HepG2 (cell line): ENCODE measurements around the gene RHOT2. TPM values are rescaled to one million over a fixed set of nuclear protein-coding genes. Genes with fewer than 3 reads are reported as not detected.

Experiments used
- AGO1 ChIP-seq: fragments of 200-400 bp; formaldehyde crosslinking; IDR thresholded peaks from 2 replicates; pipeline ENCODE4 v1.6.1; 2017; ENCODE audit warnings: mild to moderate bottlenecking, low read depth, low read length, moderate library complexity; ENCODE audit not compliant: poor library complexity, severe bottlenecking
- CEBPG ChIP-seq: IDR thresholded peaks from 2 replicates; pipeline ENCODE4 v1.6.1; 2016
- CHCHD3 ChIP-seq: sonication (generic); formaldehyde crosslinking; IDR thresholded peaks from 2 replicates; pipeline ENCODE4 v1.8.0; 2022; ENCODE audit warnings: mild to moderate bottlenecking, missing genetic modification reagents, moderate library complexity
- KLF16 ChIP-seq, 2 experiments: sonication (generic) in 1 of 2; formaldehyde crosslinking in 1 of 2; IDR thresholded peaks; 2 replicates each; pipeline versions ENCODE4 v1.6.1 to v1.8.0; 2016 to 2023; ENCODE audit warnings: missing genetic modification reagents in 2 of 2, missing compliant biosample characterization in 1 of 2
- NFKBIZ ChIP-seq: IDR thresholded peaks from 2 replicates; pipeline ENCODE4 v1.6.1; 2018; ENCODE audit warnings: missing genetic modification reagents, missing compliant biosample characterization
- SAP130 ChIP-seq: IDR thresholded peaks from 2 replicates; pipeline ENCODE4 v1.6.1; 2016; ENCODE audit warnings: low read depth
- ZBTB21 ChIP-seq: sonication (generic); formaldehyde crosslinking; IDR thresholded peaks from 2 replicates; pipeline ENCODE4 v1.4.0; 2020; ENCODE audit warnings: missing genetic modification reagents
- ZBTB7A ChIP-seq: sonication (generic); formaldehyde crosslinking; IDR thresholded peaks from 2 replicates; pipeline ENCODE4 v1.8.0; 2022; ENCODE audit warnings: mild to moderate bottlenecking, missing genetic modification reagents
- ZMYM4 ChIP-seq: sonication (generic); formaldehyde crosslinking; IDR thresholded peaks from 2 replicates; pipeline ENCODE4 v1.8.1; 2023; ENCODE audit warnings: mild to moderate bottlenecking, missing genetic modification reagents
- ZNF20 ChIP-seq: sonication (generic); formaldehyde crosslinking; IDR thresholded peaks from 2 replicates; pipeline ENCODE4 v1.4.0; 2020; ENCODE audit warnings: mild to moderate bottlenecking, moderate library complexity, missing genetic modification reagents
- ZNF207 ChIP-seq: fragments of 450-650 bp; IDR thresholded peaks from 2 replicates; pipeline ENCODE4 v1.6.1; 2016; ENCODE audit warnings: antibody characterized with exemption, borderline replicate concordance
- ZNF24 ChIP-seq: fragments of 450-650 bp; IDR thresholded peaks from 2 replicates; pipeline ENCODE4 v1.6.1; 2017; ENCODE audit warnings: antibody characterized with exemption, mild to moderate bottlenecking
- ZNF382 ChIP-seq: sonication (generic); formaldehyde crosslinking; IDR thresholded peaks from 2 replicates; pipeline ENCODE4 v1.5.0; 2020; ENCODE audit warnings: missing genetic modification reagents, mild to moderate bottlenecking, borderline replicate concordance
- polyA plus RNA-seq, 8 experiments: library from polyadenylated mRNA; depleted of rRNA in 3 of 8; stranded (reverse) in 7 of 8; unstranded in 1 of 8; fragments of >200 nt; fragmentation: Illumina TruSeq in 4 of 8; extraction: Trizol in 4 of 8; gene quantifications; 2 replicates each; pipeline versions ENCODE4 v1.2.1 to v1.2.3, GENCODE V29; 2011 to 2016; ENCODE audit warnings: low read depth in 4 of 8, missing spikeins in 1 of 8, mixed read lengths in 1 of 8; ENCODE audit not compliant: insufficient read depth in 1 of 8
- total RNA-seq, 5 experiments: library from RNA; depleted of rRNA; stranded (reverse); fragments of >200 nt; fragmentation: Illumina TruSeq; extraction: Trizol; gene quantifications; 2 replicates each; pipeline ENCODE4 v1.2.3, GENCODE V29; 2016; ENCODE audit warnings: low read depth in 1 of 5
- TF ChIP-seq, protein P1 (sequence below): sonication (generic); formaldehyde crosslinking; IDR thresholded peaks from 2 replicates; pipeline ENCODE4 v1.4.0; 2020; ENCODE audit warnings: missing genetic modification reagents
- TF ChIP-seq, protein P2 (sequence below): sonication (generic); formaldehyde crosslinking; IDR thresholded peaks from 2 replicates; pipeline ENCODE4 v1.9.0; 2022; ENCODE audit warnings: low read depth, missing genetic modification reagents
- TF ChIP-seq, protein P3 (sequence below): sonication (generic); formaldehyde crosslinking; IDR thresholded peaks from 2 replicates; pipeline ENCODE4 v1.8.0; 2022; ENCODE audit warnings: mild to moderate bottlenecking, missing genetic modification reagents, borderline replicate concordance
- TF ChIP-seq, protein P4 (sequence below): sonication (generic); formaldehyde crosslinking; IDR thresholded peaks from 2 replicates; pipeline ENCODE4 v1.4.0; 2020; ENCODE audit warnings: missing genetic modification reagents, borderline replicate concordance
- TF ChIP-seq, protein P5 (sequence below): IDR thresholded peaks from 2 replicates; pipeline ENCODE4 v1.6.1; 2018; ENCODE audit warnings: missing genetic modification reagents, mild to moderate bottlenecking, missing compliant biosample characterization

RHOT2 gene
- total and polyA plus RNA-seq, 2 of the 13 experiments (the other 11 are each of a cell fraction or from before 2014, with no cell fraction given): 63.6 to 76.9 TPM

DNA sequence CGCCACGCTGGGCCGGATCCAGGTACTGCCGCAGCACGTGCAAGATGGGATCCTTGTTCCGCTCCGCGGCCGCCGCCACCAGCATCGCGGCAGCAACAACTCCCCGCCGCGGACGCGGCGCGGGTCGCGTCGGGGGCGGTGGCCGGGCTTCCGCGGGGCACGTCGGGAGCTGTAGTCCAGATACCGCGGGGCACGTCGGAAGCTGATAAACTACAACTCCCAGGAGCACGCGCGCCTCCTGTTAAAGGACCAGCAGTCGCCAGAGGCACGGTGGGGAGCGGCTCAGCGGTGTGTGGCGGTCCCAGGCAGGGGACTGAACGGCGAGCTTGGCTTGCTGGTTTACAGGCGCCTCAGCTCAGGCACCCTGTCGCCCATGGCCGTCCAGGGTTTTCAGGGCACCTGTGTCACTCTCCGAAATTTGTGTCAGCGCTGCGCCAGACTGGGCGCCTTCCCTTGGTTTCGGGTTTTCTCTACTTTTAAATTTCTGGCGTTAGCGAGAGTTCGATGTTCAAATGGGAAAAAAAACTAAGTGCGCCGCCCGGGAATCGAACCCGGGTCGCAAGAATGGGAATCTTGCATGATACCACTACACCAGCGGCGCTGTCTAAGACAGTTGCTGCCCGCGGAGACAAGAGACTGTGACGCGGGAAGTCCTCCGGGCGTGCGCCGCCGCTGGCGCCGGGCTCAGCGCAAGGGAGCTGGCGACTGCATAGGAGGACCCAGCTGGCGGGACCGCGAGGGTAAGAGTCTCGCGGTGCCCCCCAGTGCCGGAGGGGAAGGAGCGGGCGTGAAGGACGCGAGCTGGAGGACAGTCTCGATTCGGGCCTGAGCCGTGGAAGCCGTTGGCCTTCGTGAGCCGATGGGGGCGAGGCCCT lies 31.5 kb upstream of the RHOT2 start, which contains the start of gene METTL26 (continued):
- TF ChIP-seq, protein P1, sequence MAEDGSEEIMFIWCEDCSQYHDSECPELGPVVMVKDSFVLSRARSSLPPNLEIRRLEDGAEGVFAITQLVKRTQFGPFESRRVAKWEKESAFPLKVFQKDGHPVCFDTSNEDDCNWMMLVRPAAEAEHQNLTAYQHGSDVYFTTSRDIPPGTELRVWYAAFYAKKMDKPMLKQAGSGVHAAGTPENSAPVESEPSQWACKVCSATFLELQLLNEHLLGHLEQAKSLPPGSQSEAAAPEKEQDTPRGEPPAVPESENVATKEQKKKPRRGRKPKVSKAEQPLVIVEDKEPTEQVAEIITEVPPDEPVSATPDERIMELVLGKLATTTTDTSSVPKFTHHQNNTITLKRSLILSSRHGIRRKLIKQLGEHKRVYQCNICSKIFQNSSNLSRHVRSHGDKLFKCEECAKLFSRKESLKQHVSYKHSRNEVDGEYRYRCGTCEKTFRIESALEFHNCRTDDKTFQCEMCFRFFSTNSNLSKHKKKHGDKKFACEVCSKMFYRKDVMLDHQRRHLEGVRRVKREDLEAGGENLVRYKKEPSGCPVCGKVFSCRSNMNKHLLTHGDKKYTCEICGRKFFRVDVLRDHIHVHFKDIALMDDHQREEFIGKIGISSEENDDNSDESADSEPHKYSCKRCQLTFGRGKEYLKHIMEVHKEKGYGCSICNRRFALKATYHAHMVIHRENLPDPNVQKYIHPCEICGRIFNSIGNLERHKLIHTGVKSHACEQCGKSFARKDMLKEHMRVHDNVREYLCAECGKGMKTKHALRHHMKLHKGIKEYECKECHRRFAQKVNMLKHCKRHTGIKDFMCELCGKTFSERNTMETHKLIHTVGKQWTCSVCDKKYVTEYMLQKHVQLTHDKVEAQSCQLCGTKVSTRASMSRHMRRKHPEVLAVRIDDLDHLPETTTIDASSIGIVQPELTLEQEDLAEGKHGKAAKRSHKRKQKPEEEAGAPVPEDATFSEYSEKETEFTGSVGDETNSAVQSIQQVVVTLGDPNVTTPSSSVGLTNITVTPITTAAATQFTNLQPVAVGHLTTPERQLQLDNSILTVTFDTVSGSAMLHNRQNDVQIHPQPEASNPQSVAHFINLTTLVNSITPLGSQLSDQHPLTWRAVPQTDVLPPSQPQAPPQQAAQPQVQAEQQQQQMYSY (CRISPR knock-in tag): no peak
- peak; percentile 89; the same call in 1 of the 2 replicates for TF ChIP-seq CHCHD3 (CRISPR knock-in tag)
- TF ChIP-seq, protein P2, sequence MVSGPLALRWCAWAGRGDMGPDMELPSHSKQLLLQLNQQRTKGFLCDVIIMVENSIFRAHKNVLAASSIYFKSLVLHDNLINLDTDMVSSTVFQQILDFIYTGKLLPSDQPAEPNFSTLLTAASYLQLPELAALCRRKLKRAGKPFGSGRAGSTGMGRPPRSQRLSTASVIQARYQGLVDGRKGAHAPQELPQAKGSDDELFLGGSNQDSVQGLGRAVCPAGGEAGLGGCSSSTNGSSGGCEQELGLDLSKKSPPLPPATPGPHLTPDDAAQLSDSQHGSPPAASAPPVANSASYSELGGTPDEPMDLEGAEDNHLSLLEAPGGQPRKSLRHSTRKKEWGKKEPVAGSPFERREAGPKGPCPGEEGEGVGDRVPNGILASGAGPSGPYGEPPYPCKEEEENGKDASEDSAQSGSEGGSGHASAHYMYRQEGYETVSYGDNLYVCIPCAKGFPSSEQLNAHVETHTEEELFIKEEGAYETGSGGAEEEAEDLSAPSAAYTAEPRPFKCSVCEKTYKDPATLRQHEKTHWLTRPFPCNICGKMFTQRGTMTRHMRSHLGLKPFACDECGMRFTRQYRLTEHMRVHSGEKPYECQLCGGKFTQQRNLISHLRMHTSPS (CRISPR knock-in tag): no peak; the same call in 1 of the 2 replicates
- TF ChIP-seq ZNF382 (CRISPR knock-in tag): no peak
- TF ChIP-seq, protein P3, sequence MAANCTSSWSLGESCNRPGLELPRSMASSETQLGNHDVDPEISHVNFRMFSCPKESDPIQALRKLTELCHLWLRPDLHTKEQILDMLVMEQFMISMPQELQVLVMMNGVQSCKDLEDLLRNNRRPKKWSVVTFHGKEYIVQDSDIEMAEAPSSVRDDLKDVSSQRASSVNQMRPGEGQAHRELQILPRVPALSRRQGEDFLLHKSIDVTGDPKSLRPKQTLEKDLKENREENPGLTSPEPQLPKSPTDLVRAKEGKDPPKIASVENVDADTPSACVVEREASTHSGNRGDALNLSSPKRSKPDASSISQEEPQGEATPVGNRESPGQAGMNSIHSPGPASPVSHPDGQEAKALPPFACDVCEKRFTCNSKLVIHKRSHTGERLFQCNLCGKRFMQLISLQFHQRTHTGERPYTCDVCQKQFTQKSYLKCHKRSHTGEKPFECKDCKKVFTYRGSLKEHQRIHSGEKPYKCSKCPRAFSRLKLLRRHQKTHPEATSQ (CRISPR knock-in tag): peak; percentile 76; the same call in 1 of the 2 replicates
- no peak for TF ChIP-seq ZNF20 (CRISPR knock-in tag)
- TF ChIP-seq ZNF24: peak; percentile 98
- TF ChIP-seq ZMYM4 (CRISPR knock-in tag): no peak
- TF ChIP-seq, protein P4, sequence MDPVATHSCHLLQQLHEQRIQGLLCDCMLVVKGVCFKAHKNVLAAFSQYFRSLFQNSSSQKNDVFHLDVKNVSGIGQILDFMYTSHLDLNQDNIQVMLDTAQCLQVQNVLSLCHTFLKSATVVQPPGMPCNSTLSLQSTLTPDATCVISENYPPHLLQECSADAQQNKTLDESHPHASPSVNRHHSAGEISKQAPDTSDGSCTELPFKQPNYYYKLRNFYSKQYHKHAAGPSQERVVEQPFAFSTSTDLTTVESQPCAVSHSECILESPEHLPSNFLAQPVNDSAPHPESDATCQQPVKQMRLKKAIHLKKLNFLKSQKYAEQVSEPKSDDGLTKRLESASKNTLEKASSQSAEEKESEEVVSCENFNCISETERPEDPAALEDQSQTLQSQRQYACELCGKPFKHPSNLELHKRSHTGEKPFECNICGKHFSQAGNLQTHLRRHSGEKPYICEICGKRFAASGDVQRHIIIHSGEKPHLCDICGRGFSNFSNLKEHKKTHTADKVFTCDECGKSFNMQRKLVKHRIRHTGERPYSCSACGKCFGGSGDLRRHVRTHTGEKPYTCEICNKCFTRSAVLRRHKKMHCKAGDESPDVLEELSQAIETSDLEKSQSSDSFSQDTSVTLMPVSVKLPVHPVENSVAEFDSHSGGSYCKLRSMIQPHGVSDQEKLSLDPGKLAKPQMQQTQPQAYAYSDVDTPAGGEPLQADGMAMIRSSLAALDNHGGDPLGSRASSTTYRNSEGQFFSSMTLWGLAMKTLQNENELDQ: no peak
- TF ChIP-seq AGO1: peak; percentile 69
- no peak; the same call in 1 of the 2 replicates for TF ChIP-seq CEBPG (CRISPR knock-in tag)
- peak; percentile 74; the same call in 1 of the 2 replicates for TF ChIP-seq ZBTB7A
- TF ChIP-seq ZNF207: no peak
- no peak for TF ChIP-seq ZBTB21
- 0 out of 2 replicates have a peak, but pooled peaks have one; percentile 40 for TF ChIP-seq NFKBIZ (CRISPR knock-in tag)
- TF ChIP-seq SAP130 (CRISPR knock-in tag): peak; percentile 89
- TF ChIP-seq, protein P5, sequence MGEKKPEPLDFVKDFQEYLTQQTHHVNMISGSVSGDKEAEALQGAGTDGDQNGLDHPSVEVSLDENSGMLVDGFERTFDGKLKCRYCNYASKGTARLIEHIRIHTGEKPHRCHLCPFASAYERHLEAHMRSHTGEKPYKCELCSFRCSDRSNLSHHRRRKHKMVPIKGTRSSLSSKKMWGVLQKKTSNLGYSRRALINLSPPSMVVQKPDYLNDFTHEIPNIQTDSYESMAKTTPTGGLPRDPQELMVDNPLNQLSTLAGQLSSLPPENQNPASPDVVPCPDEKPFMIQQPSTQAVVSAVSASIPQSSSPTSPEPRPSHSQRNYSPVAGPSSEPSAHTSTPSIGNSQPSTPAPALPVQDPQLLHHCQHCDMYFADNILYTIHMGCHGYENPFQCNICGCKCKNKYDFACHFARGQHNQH: peak; percentile 28
- TF ChIP-seq KLF16 (CRISPR knock-in tag; IDR thresholded peaks at IDR 0.05): no peak
